ENCODE measurements around the gene PTPRA. TPM values are rescaled to one million over a fixed set of nuclear protein-coding genes. Genes with fewer than 3 reads are reported as not detected.

Gene PTPRA
- total and polyA plus RNA-seq, 2 of the 4 experiments (the other 2 are of a cell fraction) = 35.0 to 50.0 TPM

GRCh38 chr20:2903686-2904085 is 30.4 kb downstream of the PTPRA start:
- H2BK20ac ChIP-seq (ENCODE audit: low read depth, low read length) = no peak overlapping the region
- dilution Hi-C loops (cut with HindIII; ENCODE audit: low sequenced_read_pairs, unreplicated experiment) = no loop called here
- H3K4ac ChIP-seq (ENCODE audit: low read depth, low read length) = no peak overlapping the region
- no peak overlapping the region for H2AK5ac ChIP-seq (ENCODE audit: low read depth, low read length)
- H3K56ac ChIP-seq (ENCODE audit: extremely low read depth, insufficient read depth, low read length) = no peak overlapping the region
- intact Hi-C loops (cut with micrococcal nuclease) = no loop called here
- H4K91ac ChIP-seq (ENCODE audit: insufficient read depth, low read depth, low read length) = no peak overlapping the region
- in situ Hi-C loops (cut with MboI; ENCODE audit: low sequenced_read_pairs) = no loop called here
- no peaks in the 10 kb centered on the region for H3K27me3 ChIP-seq (ENCODE audit: control insufficient read depth, insufficient read depth, low read length)
- DNase-seq (no peak), ATAC-seq (ENCODE audit: low read depth) (no peak)
- no peak overlapping the region for H2AFZ ChIP-seq (replicated peaks; ENCODE audit: low read length, poor library complexity)
- no peak overlapping the region for H3K4me3 ChIP-seq (ENCODE audit: insufficient read depth, low read depth, low read length)
- no peak overlapping the region for H3K18ac ChIP-seq (ENCODE audit: low read depth, low read length)
- no TSS peak for BruUV-seq (replicated peaks)
- no peaks in the 10 kb centered on the region for H3K9me1 ChIP-seq (ENCODE audit: insufficient read depth, low read length)
- H4K8ac ChIP-seq (ENCODE audit: low read depth in 2 of 2, low read length in 2 of 2) = no peak overlapping the region
- H3K27ac ChIP-seq (ENCODE audit: insufficient read depth, low read length) = no peak overlapping the region
- no peak overlapping the region for H2BK5ac ChIP-seq (ENCODE audit: low read depth, low read length, poor library complexity, severe bottlenecking)
- ChIA-PET CTCF (interaction anchor here (0.7 kb wide), 1 partner anchor 655 kb away, joined by 3 read pairs; no protein-coding TSS in a partner anchor), POLR2A (ENCODE audit: unreplicated experiment) (no interaction called here)
- 100% methylated on average over 1 of the region's 6 CpGs; no CpG with 5 or more reads in 1 of the 2 experiments for whole genome bisulfite sequencing, 2 experiments (ENCODE audit: extremely low coverage in 2 of 2, insufficient read length in 1 of 2)
- H3K9ac ChIP-seq (ENCODE audit: low read depth, low read length) = no peak overlapping the region
- H2BK15ac ChIP-seq (ENCODE audit: low read depth, low read length) = no peak overlapping the region
- TF ChIP-seq USF2 (IDR thresholded peaks at IDR 0.05; ENCODE audit: low read depth, low read length) (no peak), MAFK (IDR thresholded peaks at IDR 0.05; ENCODE audit: low read depth, low read length) (no peak), RCOR1 (IDR thresholded peaks at IDR 0.05; ENCODE audit: insufficient replicate concordance, low read length) (no peak), SMC3 (IDR thresholded peaks at IDR 0.05; ENCODE audit: low read depth, low read length) (no peak), RAD21 (IDR thresholded peaks at IDR 0.05; ENCODE audit: low read length) (no peak), ELK1 (IDR thresholded peaks at IDR 0.05; ENCODE audit: borderline replicate concordance, low read depth, low read length) (no peak), BHLHE40 (IDR thresholded peaks at IDR 0.05; ENCODE audit: low read depth, low read length) (no peak), NFE2L2 (IDR thresholded peaks at IDR 0.05; ENCODE audit: low read depth, low read length) (no peak), POLR2A (IDR thresholded peaks at IDR 0.05; ENCODE audit: low read depth, low read length) (no peak), CTCF (conservative IDR thresholded peaks at IDR 0.05; ENCODE audit: low read depth, low read length) (no peak), RFX5 (IDR thresholded peaks at IDR 0.05; ENCODE audit: low read depth, low read length) (no peak), MAZ (IDR thresholded peaks at IDR 0.05; ENCODE audit: borderline replicate concordance, low read depth, low read length) (no peak), CHD1 (IDR thresholded peaks at IDR 0.05; ENCODE audit: low read depth, low read length) (no peak), FOS (IDR thresholded peaks at IDR 0.05; ENCODE audit: low read depth, low read length) (no peak)
- no peaks in the 10 kb centered on the region for H3K36me3 ChIP-seq (ENCODE audit: control insufficient read depth, insufficient read depth, low read length)
- peaks cover 7% of the 10 kb centered on the region; the same call in 1 of the 2 replicates for H4K20me1 ChIP-seq (ENCODE audit: insufficient read depth, low read length)
- H3K79me1 ChIP-seq (ENCODE audit: low read depth in 1 of 2, low read length in 2 of 2) = peaks cover 24 to 46% of the 10 kb centered on the region in 2 experiments
- no peaks in the 10 kb centered on the region for H3K4me1 ChIP-seq (ENCODE audit: control insufficient read depth, insufficient read depth, low read length)
- no peak overlapping the region for H4K5ac ChIP-seq (ENCODE audit: low read depth, low read length)
- H3K14ac ChIP-seq (replicated peaks; ENCODE audit: low read depth, low read length) = no peak overlapping the region
- no peaks in the 10 kb centered on the region for H3K9me3 ChIP-seq (ENCODE audit: control insufficient read depth, insufficient read depth, low read length)
- H2BK120ac ChIP-seq (ENCODE audit: low read depth, low read length) = no peak overlapping the region
- no peak overlapping the region for H3K4me2 ChIP-seq (ENCODE audit: low read depth, low read length)
- no peak overlapping the region for H3K23ac ChIP-seq (ENCODE audit: low read depth, low read length)
- H2AK9ac ChIP-seq (replicated peaks; ENCODE audit: low read depth, low read length, poor library complexity) = no peak overlapping the region

Measured in IMR-90 (cell line).